ENCODE data around the gene USP17L18. TPM values are rescaled to one million over a fixed set of nuclear protein-coding genes. Genes with fewer than 3 reads are reported as not detected.
"Not testable (repeated sequence)": the region's sequence is repeated elsewhere in the genome, so short reads cannot be mapped to it uniquely, and the experiment has no call there.

Gene USP17L18, protein sequence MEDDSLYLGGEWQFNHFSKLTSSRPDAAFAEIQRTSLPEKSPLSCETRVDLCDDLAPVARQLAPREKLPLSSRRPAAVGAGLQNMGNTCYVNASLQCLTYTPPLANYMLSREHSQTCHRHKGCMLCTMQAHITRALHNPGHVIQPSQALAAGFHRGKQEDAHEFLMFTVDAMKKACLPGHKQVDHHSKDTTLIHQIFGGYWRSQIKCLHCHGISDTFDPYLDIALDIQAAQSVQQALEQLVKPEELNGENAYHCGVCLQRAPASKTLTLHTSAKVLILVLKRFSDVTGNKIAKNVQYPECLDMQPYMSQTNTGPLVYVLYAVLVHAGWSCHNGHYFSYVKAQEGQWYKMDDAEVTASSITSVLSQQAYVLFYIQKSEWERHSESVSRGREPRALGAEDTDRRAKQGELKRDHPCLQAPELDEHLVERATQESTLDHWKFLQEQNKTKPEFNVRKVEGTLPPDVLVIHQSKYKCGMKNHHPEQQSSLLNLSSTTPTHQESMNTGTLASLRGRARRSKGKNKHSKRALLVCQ
- total RNA-seq = not detected

DNA sequence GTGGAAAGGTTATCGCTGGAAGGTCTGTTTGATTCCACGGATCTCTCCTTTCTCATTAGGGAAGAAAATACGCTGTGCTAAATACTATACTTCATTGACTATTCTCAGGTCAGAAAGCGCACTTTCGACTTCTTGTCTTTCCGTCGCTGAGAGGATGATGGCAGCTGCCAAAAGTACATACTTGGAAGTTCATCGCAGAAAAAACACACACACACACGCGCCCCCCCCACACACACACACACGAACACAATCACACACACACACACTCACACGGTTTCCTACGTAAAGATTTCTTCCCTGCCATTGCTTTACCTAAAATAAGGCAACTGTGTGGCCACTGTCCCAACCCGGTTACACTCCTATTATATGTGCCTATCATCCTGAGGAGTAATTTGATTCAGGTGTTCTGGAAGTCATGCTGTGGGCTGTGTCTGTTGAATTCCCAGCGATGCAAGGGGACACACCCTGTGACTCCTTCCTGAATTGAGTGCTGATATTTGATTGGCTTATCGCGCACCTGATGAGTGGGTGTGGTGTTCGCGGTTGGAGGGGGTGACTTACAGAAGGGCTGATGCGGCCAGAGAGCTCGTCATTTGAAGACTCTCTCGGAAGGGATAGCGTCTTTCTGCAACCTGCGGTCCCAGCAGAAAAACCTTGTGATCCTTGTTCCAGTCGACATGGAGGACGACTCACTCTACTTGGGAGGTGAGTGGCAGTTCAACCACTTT, at the start of gene USP17L18:
Gene USP17L18, plus strand, starts transcription at position 678 of the 728 bp plus-strand sequence. Its CDS starts 0 bp downstream, at position 678.
- peak; percentile 17 for DNase-seq (ENCODE audit: low spot score)

- not testable (repeated sequence) for DNase-seq (ENCODE audit: low spot score)
Measured at GRCh38 chr4:9210357-9210756, 38.1 kb upstream of the USP17L18 start, which contains the start of gene USP17L10. Gene USP17L10 (plus strand): TSS chr4:9210657. CDS start chr4:9210657, 0 bp downstream.

DNA sequence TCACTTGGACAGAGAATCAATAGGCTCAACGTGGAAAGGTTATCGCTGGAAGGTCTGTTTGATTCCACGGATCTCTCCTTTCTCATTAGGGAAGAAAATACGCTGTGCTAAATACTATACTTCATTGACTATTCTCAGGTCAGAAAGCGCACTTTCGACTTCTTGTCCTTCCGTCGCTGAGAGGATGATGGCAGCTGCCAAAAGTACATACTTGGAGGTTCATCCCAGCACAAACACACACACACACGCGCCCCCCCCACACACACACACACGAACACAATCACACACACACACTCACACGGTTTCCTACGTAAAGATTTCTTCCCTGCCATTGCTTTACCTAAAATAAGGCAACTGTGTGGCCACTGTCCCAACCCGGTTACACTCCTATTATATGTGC, 33.7 kb upstream of the USP17L18 start:
- not testable (repeated sequence) for DNase-seq (ENCODE audit: low spot score)

DNA sequence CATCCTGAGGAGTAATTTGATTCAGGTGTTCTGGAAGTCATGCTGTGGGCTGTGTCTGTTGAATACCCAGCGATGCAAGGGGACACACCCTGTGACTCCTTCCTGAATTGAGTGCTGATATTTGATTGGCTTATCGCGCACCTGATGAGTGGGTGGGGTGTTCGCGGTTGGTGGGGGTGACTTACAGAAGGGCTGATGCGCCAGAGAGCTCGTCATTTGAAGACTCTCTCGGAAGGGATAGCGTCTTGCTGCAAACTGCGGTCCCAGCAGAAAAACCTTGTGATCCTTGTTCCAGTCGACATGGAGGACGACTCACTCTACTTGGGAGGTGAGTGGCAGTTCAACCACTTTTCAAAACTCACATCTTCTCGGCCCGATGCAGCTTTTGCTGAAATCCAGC, 33.3 kb upstream of the USP17L18 start, which contains the start of gene USP17L11:
Gene USP17L11, plus strand, starts transcription at position 301 of the 400 bp plus-strand sequence. Its CDS starts 0 bp downstream, at position 301.
- not testable (repeated sequence) for DNase-seq (ENCODE audit: low spot score)

DNA sequence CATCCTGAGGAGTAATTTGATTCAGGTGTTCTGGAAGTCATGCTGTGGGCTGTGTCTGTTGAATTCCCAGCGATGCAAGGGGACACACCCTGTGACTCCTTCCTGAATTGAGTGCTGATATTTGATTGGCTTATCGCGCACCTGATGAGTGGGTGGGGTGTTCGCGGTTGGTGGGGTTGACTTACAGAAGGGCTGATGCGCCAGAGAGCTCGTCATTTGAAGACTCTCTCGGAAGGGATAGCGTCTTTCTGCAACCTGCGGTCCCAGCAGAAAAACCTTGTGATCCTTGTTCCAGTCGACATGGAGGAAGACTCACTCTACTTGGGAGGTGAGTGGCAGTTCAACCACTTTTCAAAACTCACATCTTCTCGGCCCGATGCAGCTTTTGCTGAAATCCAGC, 28.6 kb upstream of the USP17L18 start, which contains the start of gene USP17L12:
Gene USP17L12, plus strand, starts transcription at position 301 of the 400 bp plus-strand sequence. Its CDS starts 0 bp downstream, at position 301.
- DNase-seq (ENCODE audit: low spot score) = not testable (repeated sequence)

DNA sequence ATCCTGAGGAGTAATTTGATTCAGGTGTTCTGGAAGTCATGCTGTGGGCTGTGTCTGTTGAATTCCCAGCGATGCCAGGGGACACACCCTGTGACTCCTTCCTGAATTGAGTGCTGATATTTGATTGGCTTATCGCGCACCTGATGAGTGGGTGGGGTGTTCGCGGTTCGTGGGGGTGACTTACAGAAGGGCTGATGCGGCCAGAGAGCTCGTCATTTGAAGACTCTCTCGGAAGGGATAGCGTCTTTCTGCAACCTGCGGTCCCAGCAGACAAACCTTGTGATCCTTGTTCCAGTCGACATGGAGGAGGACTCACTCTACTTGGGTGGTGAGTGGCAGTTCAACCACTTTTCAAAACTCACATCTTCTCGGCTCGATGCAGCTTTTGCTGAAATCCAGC, 23.8 kb upstream of the USP17L18 start, which contains the start of gene USP17L13:
Gene USP17L13, plus strand, starts transcription at position 301 of the 400 bp plus-strand sequence. Its CDS starts 0 bp downstream, at position 301.
- DNase-seq (ENCODE audit: low spot score) = not testable (repeated sequence)

- DNase-seq (ENCODE audit: low spot score) = peak; percentile 6
Measured at GRCh38 chr4:9230249-9230648, 18.2 kb upstream of the USP17L18 start.

- not testable (repeated sequence) for DNase-seq (ENCODE audit: low spot score)
Measured at GRCh38 chr4:9234085-9234484, 14.3 kb upstream of the USP17L18 start, which contains the start of gene USP17L15. Gene USP17L15 (plus strand): TSS chr4:9234385. CDS start chr4:9234385, 0 bp downstream.

DNA sequence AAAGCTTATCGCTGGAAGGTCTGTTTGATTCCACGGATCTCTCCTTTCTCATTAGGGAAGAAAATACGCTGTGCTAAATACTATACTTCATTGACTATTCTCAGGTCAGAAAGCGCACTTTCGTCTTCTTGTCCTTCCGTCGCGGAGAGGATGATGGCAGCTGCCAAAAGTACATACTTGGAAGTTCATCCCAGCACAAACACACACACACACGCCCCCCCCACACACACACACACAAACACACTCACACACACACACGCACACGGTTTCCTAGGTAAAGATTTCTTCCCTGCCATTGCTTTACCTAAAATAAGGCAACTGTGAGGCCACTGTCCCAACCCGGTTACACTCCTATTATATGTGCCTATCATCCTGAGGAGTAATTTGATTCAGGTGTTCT, 10.0 kb upstream of the USP17L18 start:
- DNase-seq (ENCODE audit: low spot score) = not testable (repeated sequence)

GRCh38 chr4:9243579-9243978, 4.9 kb upstream of the USP17L18 start, which contains the start of gene USP17L17:
Gene USP17L17 (plus strand): TSS chr4:9243879. CDS start chr4:9243879, 0 bp downstream.
- DNase-seq (ENCODE audit: low spot score) = not testable (repeated sequence)

- not testable (repeated sequence) for DNase-seq (ENCODE audit: low spot score)
Measured at GRCh38 chr4:9253078-9253477, 4.6 kb downstream of the USP17L18 start, which contains the start of gene USP17L19. Gene USP17L19 (plus strand): TSS chr4:9253378. CDS start chr4:9253378, 0 bp downstream.

DNA sequence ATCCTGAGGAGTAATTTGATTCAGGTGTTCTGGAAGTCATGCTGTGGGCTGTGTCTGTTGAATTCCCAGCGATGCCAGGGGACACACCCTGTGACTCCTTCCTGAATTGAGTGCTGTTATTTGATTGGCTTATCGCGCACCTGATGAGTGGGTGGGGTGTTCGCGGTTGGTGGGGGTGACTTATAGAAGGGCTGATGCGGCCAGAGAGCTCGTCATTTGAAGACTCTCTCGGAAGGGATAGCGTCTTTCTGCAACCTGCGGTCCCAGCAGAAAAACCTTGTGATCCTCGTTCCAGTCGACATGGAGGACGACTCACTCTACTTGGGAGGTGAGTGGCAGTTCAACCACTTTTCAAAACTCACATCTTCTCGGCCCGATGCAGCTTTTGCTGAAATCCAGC, 9.4 kb downstream of the USP17L18 start, which contains the start of gene USP17L20:
Gene USP17L20, plus strand, starts transcription at position 301 of the 400 bp plus-strand sequence. Its CDS starts 0 bp downstream, at position 301.
- not testable (repeated sequence) for DNase-seq (ENCODE audit: low spot score)

- DNase-seq (ENCODE audit: low spot score) = not testable (repeated sequence)
Measured at GRCh38 chr4:9262572-9262971, 14.1 kb downstream of the USP17L18 start, which contains the start of gene USP17L21. Gene USP17L21 (plus strand): TSS chr4:9262872. CDS start chr4:9262872, 0 bp downstream.

DNA sequence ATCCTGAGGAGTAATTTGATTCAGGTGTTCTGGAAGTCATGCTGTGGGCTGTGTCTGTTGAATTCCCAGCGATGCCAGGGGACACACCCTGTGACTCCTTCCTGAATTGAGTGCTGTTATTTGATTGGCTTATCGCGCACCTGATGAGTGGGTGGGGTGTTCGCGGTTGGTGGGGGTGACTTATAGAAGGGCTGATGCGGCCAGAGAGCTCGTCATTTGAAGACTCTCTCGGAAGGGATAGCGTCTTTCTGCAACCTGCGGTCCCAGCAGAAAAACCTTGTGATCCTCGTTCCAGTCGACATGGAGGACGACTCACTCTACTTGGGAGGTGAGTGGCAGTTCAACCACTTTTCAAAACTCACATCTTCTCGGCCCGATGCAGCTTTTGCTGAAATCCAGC, 18.9 kb downstream of the USP17L18 start, which contains the start of gene USP17L22:
Gene USP17L22, plus strand, starts transcription at position 301 of the 400 bp plus-strand sequence. Its CDS starts 0 bp downstream, at position 301.
- DNase-seq (ENCODE audit: low spot score) = not testable (repeated sequence)

DNA sequence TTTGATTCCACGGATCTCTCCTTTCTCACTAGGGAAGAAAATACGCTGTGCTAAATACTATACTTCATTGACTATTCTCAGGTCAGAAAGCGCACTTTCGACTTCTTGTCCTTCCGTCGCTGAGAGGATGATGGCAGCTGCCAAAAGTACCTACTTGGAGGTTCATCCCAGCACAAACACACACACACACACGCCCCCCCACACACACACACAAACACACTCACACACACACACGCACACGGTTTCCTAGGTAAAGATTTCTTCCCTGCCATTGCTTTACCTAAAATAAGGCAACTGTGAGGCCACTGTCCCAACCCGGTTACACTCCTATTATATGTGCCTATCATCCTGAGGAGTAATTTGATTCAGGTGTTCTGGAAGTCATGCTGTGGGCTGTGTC, 23.3 kb downstream of the USP17L18 start:
- peak; percentile 33 for DNase-seq (ENCODE audit: low spot score)

Other genes with a start within 250 kb of the USP17L18 start
- not detected for gene FAM90A26, start 78.2 kb upstream of the USP17L18 start, total RNA-seq
- not detected for gene USP17L10, start 38.0 kb upstream of the USP17L18 start, total RNA-seq
- not detected for gene USP17L11, start 33.2 kb upstream of the USP17L18 start, total RNA-seq
- gene USP17L12, start 28.5 kb upstream of the USP17L18 start, total RNA-seq = not detected
- gene USP17L13, start 23.7 kb upstream of the USP17L18 start, total RNA-seq = not detected
- gene USP17L15, start 14.2 kb upstream of the USP17L18 start, total RNA-seq = not detected
- not detected for gene USP17L17, start 4.8 kb upstream of the USP17L18 start, total RNA-seq
- gene USP17L19, start 4.7 kb downstream of the USP17L18 start, total RNA-seq = not detected
- gene USP17L20, start 9.5 kb downstream of the USP17L18 start, total RNA-seq = not detected
- not detected for gene USP17L21, start 14.2 kb downstream of the USP17L18 start, total RNA-seq
- not detected for gene USP17L22, start 19.0 kb downstream of the USP17L18 start, total RNA-seq
- not detected for gene USP17L24, start 76.5 kb downstream of the USP17L18 start, total RNA-seq
- not detected for gene USP17L25, start 81.3 kb downstream of the USP17L18 start, total RNA-seq
- gene USP17L26, start 86.0 kb downstream of the USP17L18 start, total RNA-seq = not detected
- gene USP17L5, start 90.8 kb downstream of the USP17L18 start, total RNA-seq = not detected
- gene USP17L27, start 95.5 kb downstream of the USP17L18 start, total RNA-seq = not detected
- gene USP17L28, start 100.3 kb downstream of the USP17L18 start, total RNA-seq = not detected
- not detected for gene USP17L29, start 105.0 kb downstream of the USP17L18 start, total RNA-seq
- gene USP17L30, start 114.5 kb downstream of the USP17L18 start, total RNA-seq = not detected
- gene DEFB131A, start 195.8 kb downstream of the USP17L18 start, total RNA-seq = not detected

Measured in mucosa of gallbladder (tissue), 1 donor.